Measurements from ENCODE around the gene ARHGEF2.
A peak's percentile ranks its signal among the peaks of the same experiment; 100 is the strongest.

ARHGEF2 gene

DNA sequence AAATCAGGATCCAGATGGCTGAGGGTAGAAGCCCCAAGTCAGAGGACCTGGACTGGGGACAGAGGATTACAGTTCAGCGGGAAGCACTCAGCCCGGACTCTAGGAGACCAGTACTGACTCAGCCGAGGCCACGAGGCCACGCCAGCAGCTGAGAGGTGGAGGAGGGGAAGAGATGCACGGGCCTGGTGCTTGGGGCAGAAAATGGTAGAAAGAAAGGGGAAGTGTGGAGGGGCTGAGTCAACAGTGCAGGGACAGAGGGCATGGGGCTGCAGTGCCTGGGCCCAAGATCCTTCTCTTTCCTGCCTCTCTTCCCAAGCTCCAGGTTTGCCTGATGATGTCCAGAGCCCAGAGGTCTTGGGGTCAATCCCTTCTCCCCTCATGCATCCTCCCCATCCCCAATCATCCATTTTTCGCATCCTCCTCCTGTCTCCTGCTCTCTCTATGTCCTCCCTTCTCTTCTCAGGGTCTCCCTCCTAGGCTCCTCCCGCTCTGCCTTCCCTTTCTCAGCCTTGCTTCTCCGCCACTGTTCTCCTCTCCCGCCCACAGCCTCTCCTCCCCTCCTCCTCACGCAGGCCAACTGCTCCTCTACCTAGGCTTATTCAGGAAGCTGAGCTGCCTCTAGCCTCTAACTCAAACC is 7.7 kb downstream of the ARHGEF2 start:
- Histone ChIP-seq H3K27me3 (replicated peaks) (no peaks in the 10 kb centered on the region), H3K36me3 (replicated peaks) (peaks cover 44% of the 10 kb centered on the region), H3K4me3 (ENCODE audit: low read depth, low read length) (no peak overlapping the region), H3K27ac (peak overlapping the region; percentile 69)
- TF ChIP-seq, protein P1, sequence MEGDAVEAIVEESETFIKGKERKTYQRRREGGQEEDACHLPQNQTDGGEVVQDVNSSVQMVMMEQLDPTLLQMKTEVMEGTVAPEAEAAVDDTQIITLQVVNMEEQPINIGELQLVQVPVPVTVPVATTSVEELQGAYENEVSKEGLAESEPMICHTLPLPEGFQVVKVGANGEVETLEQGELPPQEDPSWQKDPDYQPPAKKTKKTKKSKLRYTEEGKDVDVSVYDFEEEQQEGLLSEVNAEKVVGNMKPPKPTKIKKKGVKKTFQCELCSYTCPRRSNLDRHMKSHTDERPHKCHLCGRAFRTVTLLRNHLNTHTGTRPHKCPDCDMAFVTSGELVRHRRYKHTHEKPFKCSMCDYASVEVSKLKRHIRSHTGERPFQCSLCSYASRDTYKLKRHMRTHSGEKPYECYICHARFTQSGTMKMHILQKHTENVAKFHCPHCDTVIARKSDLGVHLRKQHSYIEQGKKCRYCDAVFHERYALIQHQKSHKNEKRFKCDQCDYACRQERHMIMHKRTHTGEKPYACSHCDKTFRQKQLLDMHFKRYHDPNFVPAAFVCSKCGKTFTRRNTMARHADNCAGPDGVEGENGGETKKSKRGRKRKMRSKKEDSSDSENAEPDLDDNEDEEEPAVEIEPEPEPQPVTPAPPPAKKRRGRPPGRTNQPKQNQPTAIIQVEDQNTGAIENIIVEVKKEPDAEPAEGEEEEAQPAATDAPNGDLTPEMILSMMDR (IDR thresholded peaks at IDR 0.05; ENCODE audit: low read depth, low read length, missing control alignments), result no peak
- DNase-seq, result peak; percentile 71
- in situ Hi-C loops (cut with HindIII; ENCODE audit: low pct_ligation_motif_present, low sequenced_read_pairs), result no loop called here

DNA sequence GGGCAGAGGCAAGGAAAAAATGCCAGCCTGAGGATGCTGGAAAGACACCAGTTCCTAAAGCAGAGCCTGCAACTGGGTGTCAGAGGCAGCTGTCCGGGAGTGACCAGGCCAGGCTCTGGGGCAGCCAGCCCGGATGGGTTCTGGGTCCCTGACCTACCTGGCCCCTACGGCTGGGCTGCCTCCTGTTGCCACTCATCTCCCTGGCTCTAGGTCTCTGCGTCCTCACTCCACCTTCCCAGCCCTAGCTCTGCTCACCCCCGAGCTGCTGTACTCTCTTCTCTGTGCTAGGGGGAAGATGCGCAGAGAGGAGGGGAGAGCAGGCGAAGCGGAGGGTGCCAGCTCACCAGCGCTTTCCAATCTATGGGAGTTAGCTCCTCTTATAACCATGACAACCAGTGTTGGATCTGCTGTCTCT is 9.0 kb downstream of the ARHGEF2 start:
- no peaks in the 10 kb centered on the region for H3K27me3 ChIP-seq (replicated peaks)
- peaks cover 55% of the 10 kb centered on the region for H3K36me3 ChIP-seq (replicated peaks)
- no peak overlapping the region for H3K27ac ChIP-seq
- in situ Hi-C loops (cut with HindIII; ENCODE audit: low pct_ligation_motif_present, low sequenced_read_pairs), result no loop called here
- DNase-seq, result no peak
- no peak overlapping the region for H3K4me3 ChIP-seq (ENCODE audit: low read depth, low read length)
- TF ChIP-seq, protein P1 (IDR thresholded peaks at IDR 0.05; ENCODE audit: low read depth, low read length, missing control alignments), result no peak

DNA sequence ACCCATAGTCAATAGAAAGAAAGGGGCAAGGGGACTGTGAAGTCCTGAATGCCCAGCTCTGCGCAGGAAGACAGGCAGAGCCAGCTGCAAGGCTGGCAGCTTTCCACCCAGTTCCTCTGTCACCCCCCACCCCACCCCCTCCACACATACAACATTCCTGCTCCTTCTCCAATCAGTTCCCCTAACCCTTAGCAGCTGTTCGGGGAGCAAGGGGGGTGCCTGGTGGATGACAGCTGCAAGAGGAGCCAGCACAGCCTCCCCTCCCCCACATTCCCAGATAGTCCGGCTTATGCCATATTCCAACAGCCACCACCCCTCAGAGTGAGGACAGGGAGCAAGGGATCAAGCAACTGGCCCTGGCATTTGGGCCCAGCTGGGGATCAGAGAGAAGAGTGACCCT is 9.7 kb downstream of the ARHGEF2 start:
- Histone ChIP-seq H3K27me3 (replicated peaks) (no peaks in the 10 kb centered on the region), H3K4me3 (ENCODE audit: low read depth, low read length) (no peak overlapping the region), H3K27ac (no peak overlapping the region), H3K36me3 (replicated peaks) (peaks cover 57% of the 10 kb centered on the region)
- TF ChIP-seq, protein P1 (IDR thresholded peaks at IDR 0.05; ENCODE audit: low read depth, low read length, missing control alignments), result no peak
- in situ Hi-C loops (cut with HindIII; ENCODE audit: low pct_ligation_motif_present, low sequenced_read_pairs), result no loop called here
- DNase-seq, result no peak

DNA sequence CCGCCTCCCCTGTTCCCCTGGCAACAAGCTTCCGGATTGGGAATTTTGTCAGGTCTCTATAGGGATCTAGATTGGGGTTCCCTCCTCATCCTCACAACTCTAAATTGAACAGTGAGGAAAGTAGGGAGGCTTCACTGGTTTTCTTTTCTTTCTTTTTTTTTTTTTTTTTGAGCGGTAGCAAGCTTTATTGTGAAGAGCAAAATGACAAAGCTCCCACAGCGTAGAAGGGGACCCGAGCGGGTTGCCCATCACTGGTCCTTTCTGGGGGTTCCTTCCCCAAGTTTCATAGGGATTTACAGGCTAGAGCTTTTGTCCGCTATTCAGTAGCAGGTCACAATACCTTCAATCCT is 10.3 kb downstream of the ARHGEF2 start:
- TF ChIP-seq, protein P1 (IDR thresholded peaks at IDR 0.05; ENCODE audit: low read depth, low read length, missing control alignments), result no peak
- H3K27ac ChIP-seq, result no peak overlapping the region
- no peak overlapping the region for H3K4me3 ChIP-seq (ENCODE audit: low read depth, low read length)
- in situ Hi-C loops (cut with HindIII; ENCODE audit: low pct_ligation_motif_present, low sequenced_read_pairs), result no loop called here
- no peaks in the 10 kb centered on the region for H3K27me3 ChIP-seq (replicated peaks)
- peaks cover 62% of the 10 kb centered on the region for H3K36me3 ChIP-seq (replicated peaks)
- no peak for DNase-seq

DNA sequence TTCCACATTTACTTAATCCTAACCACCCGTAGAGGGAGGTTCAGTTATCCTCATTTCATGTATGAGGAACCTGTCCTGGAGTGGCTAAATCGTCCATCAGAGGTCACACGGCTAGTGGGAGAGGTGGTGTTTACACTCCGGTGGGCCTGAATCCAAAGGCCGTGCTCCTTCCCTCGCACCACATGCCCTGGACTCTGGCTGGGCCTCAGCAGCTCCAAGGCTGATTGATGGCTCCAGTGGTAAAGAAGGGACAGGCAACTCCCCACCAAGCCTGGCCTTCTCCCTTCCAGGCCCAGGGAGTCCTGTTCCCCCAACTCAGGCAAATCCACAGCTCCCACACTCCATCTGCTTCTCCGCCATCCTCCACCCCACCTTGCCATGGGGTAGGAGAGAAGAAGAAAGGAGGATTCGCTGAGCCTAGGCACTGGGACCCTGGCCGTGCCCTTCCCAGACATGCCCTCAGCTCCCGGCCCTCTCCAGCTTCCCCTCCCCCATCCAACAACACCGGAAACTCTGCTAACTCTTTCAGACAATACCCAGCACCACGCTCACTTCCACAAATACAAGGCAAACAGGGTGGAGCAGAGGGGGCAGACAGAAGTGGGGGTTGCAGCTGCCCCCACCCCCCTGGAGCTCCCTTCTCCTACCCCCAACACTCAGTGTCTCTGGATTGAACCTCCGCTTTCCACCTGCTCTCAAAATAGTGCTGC is 10.9 kb downstream of the ARHGEF2 start:
- H3K36me3 ChIP-seq (replicated peaks), result peaks cover 67% of the 10 kb centered on the region
- H3K4me3 ChIP-seq (ENCODE audit: low read depth, low read length), result no peak overlapping the region
- DNase-seq, result no peak
- H3K27me3 ChIP-seq (replicated peaks), result no peaks in the 10 kb centered on the region
- TF ChIP-seq, protein P1 (IDR thresholded peaks at IDR 0.05; ENCODE audit: low read depth, low read length, missing control alignments), result no peak
- H3K27ac ChIP-seq, result peak overlapping the region; percentile 25
- in situ Hi-C loops (cut with HindIII; ENCODE audit: low pct_ligation_motif_present, low sequenced_read_pairs), result no loop called here
